ENCODE results near the gene ZNF765.
"Not testable (repeated sequence)": the region's sequence is repeated elsewhere in the genome, so short reads cannot be mapped to it uniquely, and the experiment has no call there.

The ZNF765 gene

GRCh38 chr19:53409505-53410204 lies 14.7 kb downstream of the ZNF765 start:
- Histone ChIP-seq H3K27ac (ENCODE audit: low read depth, low read length) (no peak overlapping the region), H3K9me3 (ENCODE audit: insufficient read depth, low read length) (peaks cover 36% of the 10 kb centered on the region; the same call in 1 of the 2 replicates), H3K36me3 (ENCODE audit: low read length) (peaks cover 40% of the 10 kb centered on the region), H3K79me2 (ENCODE audit: insufficient read depth, low read length) (no peaks in the 10 kb centered on the region), H3K4me2 (ENCODE audit: low read depth, low read length, poor library complexity, severe bottlenecking) (no peak overlapping the region), H3F3A (ENCODE audit: insufficient read depth) (no peaks in the 10 kb centered on the region), H3K4me3 (ENCODE audit: insufficient read depth, low read length, poor library complexity, severe bottlenecking) (no peak overlapping the region), H4K20me1 (ENCODE audit: low read depth, low read length) (no peaks in the 10 kb centered on the region), H3K27me3 (ENCODE audit: low read length) (no peaks in the 10 kb centered on the region), H3K9ac (ENCODE audit: low read length) (no peak overlapping the region), H2AFZ (ENCODE audit: low read depth, low read length, severe bottlenecking) (no peak overlapping the region), H3K9me2 (replicated peaks; ENCODE audit: insufficient read depth, low read length) (no peaks in the 10 kb centered on the region)
- TF ChIP-seq EZH2phosphoT487 (conservative IDR thresholded peaks at IDR 0.05; ENCODE audit: low read length): no peak
- no peak for TF ChIP-seq CTCF (IDR thresholded peaks at IDR 0.05; ENCODE audit: insufficient read depth, low read length, poor library complexity, severe bottlenecking)

DNA sequence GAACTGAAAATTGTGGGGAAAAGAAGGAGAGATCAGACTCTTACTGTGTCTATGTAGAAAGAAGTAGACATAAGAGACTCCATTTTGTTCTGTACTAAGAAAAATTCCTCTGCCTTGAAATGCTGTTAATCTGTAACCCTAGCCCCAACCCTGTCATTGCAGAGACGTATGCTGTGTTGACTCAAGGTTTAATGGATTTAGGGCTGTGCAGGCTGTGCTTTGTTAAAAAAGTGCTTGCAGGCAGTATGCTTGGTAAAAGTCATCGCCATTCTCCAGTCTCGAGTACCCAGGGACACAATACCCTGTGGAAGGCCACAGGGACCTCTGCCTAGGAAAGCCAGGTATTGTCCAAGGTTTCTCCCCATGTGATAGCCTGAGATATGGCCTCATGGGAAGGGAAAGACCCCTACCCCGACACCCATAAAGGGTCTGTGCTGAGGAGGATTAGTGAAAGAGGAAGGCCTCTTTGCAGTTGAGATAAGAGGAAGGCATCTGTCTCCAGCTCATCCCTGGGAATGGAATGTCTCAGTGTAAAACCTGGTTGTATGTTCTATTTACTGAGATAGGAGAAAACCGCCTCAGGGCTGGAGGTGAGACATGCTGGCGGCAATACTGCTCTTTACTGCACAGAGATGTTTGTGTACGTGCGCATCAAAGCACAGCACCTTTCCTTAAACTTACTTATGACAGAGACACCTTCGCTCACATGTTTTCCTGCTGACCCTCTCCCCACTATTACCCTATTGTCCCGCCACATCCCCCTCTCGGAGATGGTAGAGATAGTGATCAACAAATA lies 25.8 kb downstream of the ZNF765 start:
- not testable (repeated sequence) for H3K36me3 ChIP-seq (ENCODE audit: low read length); H3K9me3 ChIP-seq (ENCODE audit: insufficient read depth, low read length); H3K9ac ChIP-seq (ENCODE audit: low read length); H3K79me2 ChIP-seq (ENCODE audit: insufficient read depth, low read length); H3K4me3 ChIP-seq (ENCODE audit: insufficient read depth, low read length, poor library complexity, severe bottlenecking); H3F3A ChIP-seq (ENCODE audit: insufficient read depth); H3K9me2 ChIP-seq (replicated peaks; ENCODE audit: insufficient read depth, low read length); H3K27ac ChIP-seq (ENCODE audit: low read depth, low read length); H3K27me3 ChIP-seq (ENCODE audit: low read length); H2AFZ ChIP-seq (ENCODE audit: low read depth, low read length, severe bottlenecking); H4K20me1 ChIP-seq (ENCODE audit: low read depth, low read length); H3K4me2 ChIP-seq (ENCODE audit: low read depth, low read length, poor library complexity, severe bottlenecking)

GRCh38 chr19:53422551-53422950 lies 27.6 kb downstream of the ZNF765 start:
- H3K9ac ChIP-seq (ENCODE audit: low read length): no peak overlapping the region
- no peak overlapping the region for H3K4me2 ChIP-seq (ENCODE audit: low read depth, low read length, poor library complexity, severe bottlenecking)
- H3K27me3 ChIP-seq (ENCODE audit: low read length): no peaks in the 10 kb centered on the region
- H3K9me3 ChIP-seq (ENCODE audit: insufficient read depth, low read length): no peaks in the 10 kb centered on the region
- H3K9me2 ChIP-seq (replicated peaks; ENCODE audit: insufficient read depth, low read length): no peaks in the 10 kb centered on the region
- H3K79me2 ChIP-seq (ENCODE audit: insufficient read depth, low read length): no peaks in the 10 kb centered on the region
- no peak overlapping the region for H3K27ac ChIP-seq (ENCODE audit: low read depth, low read length)
- no peak for TF ChIP-seq CTCF (IDR thresholded peaks at IDR 0.05; ENCODE audit: insufficient read depth, low read length, poor library complexity, severe bottlenecking)
- TF ChIP-seq EZH2phosphoT487 (conservative IDR thresholded peaks at IDR 0.05; ENCODE audit: low read length): no peak
- no peaks in the 10 kb centered on the region for H4K20me1 ChIP-seq (ENCODE audit: low read depth, low read length)
- H3K36me3 ChIP-seq (ENCODE audit: low read length): no peaks in the 10 kb centered on the region
- no peak overlapping the region for H3K4me3 ChIP-seq (ENCODE audit: insufficient read depth, low read length, poor library complexity, severe bottlenecking)
- no peaks in the 10 kb centered on the region for H3F3A ChIP-seq (ENCODE audit: insufficient read depth)
- H2AFZ ChIP-seq (ENCODE audit: low read depth, low read length, severe bottlenecking): no peak overlapping the region

- not testable (repeated sequence) for H3F3A ChIP-seq (ENCODE audit: insufficient read depth); H3K36me3 ChIP-seq (ENCODE audit: low read length); H3K79me2 ChIP-seq (ENCODE audit: insufficient read depth, low read length); H3K9me2 ChIP-seq (replicated peaks; ENCODE audit: insufficient read depth, low read length); H3K27me3 ChIP-seq (ENCODE audit: low read length); H4K20me1 ChIP-seq (ENCODE audit: low read depth, low read length); H3K4me2 ChIP-seq (ENCODE audit: low read depth, low read length, poor library complexity, severe bottlenecking); H3K27ac ChIP-seq (ENCODE audit: low read depth, low read length); H3K9me3 ChIP-seq (ENCODE audit: insufficient read depth, low read length); H2AFZ ChIP-seq (ENCODE audit: low read depth, low read length, severe bottlenecking); H3K4me3 ChIP-seq (ENCODE audit: insufficient read depth, low read length, poor library complexity, severe bottlenecking); H3K9ac ChIP-seq (ENCODE audit: low read length)
These were observed 28.1 kb downstream of the ZNF765 start for GRCh38 chr19:53423074-53423473.

DNA sequence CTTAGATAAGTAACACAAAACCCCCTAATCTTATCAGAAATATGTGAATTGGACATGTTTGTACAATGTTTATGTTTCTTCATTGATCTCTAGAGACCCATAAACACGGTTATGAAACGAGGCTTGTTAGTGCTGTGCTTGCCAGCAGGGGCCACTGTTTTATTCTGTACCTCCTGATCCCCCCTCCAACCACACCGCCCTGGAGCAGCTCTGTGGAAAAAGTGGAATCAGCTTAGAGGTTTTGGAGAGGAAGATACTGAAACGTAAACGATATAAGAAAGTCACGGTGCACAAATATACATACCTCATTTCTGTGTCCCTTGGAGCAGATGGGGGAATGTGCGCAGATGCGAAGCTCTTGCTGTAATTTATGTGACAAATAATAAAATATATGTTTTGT lies 28.7 kb downstream of the ZNF765 start:
- H3K4me2 ChIP-seq (ENCODE audit: low read depth, low read length, poor library complexity, severe bottlenecking); H3K9me3 ChIP-seq (ENCODE audit: insufficient read depth, low read length); H4K20me1 ChIP-seq (ENCODE audit: low read depth, low read length); H2AFZ ChIP-seq (ENCODE audit: low read depth, low read length, severe bottlenecking); H3K9ac ChIP-seq (ENCODE audit: low read length); H3K27ac ChIP-seq (ENCODE audit: low read depth, low read length); H3K79me2 ChIP-seq (ENCODE audit: insufficient read depth, low read length); H3K27me3 ChIP-seq (ENCODE audit: low read length); H3K4me3 ChIP-seq (ENCODE audit: insufficient read depth, low read length, poor library complexity, severe bottlenecking); H3F3A ChIP-seq (ENCODE audit: insufficient read depth); H3K9me2 ChIP-seq (replicated peaks; ENCODE audit: insufficient read depth, low read length); H3K36me3 ChIP-seq (ENCODE audit: low read length): not testable (repeated sequence)
